Stimulated activated CD4-positive, alpha-beta T cell treated with anti-CD3 and anti-CD28 coated beads, TNF-alpha, amount 100 ng/mL, for 24 hours (primary cell): ENCODE data around the gene NEMP2.

Experiments
- DNase-seq, 3 experiments: peaks; one replicate each; pipeline ENCODE4 v3.0.0-alpha.2; 2020; ENCODE audit warnings: low read depth in 3 of 3

NEMP2 gene

GRCh38 chr2:190554357-190555006, 20.0 kb upstream of the NEMP2 start:
- DNase-seq, result no peak

GRCh38 chr2:190553254-190553653, 18.7 kb upstream of the NEMP2 start:
- no peak for DNase-seq

GRCh38 chr2:190551928-190552327, 17.4 kb upstream of the NEMP2 start:
- DNase-seq, result no peak

- DNase-seq, result no peak
Measured at GRCh38 chr2:190550137-190550536, 15.6 kb upstream of the NEMP2 start.

- no peak for DNase-seq
Measured at GRCh38 chr2:190547886-190548285, 13.4 kb upstream of the NEMP2 start.

GRCh38 chr2:190546734-190547133, 12.2 kb upstream of the NEMP2 start:
- no peak for DNase-seq

GRCh38 chr2:190545555-190546385, 11.2 kb upstream of the NEMP2 start:
- DNase-seq, result no peak

- DNase-seq, result no peak
Measured at GRCh38 chr2:190545093-190545492, 10.6 kb upstream of the NEMP2 start.

GRCh38 chr2:190540048-190540447, 5.5 kb upstream of the NEMP2 start:
- DNase-seq, result no peak

GRCh38 chr2:190538201-190538600, 3.7 kb upstream of the NEMP2 start:
- DNase-seq, result no peak

GRCh38 chr2:190537765-190538164, 3.2 kb upstream of the NEMP2 start:
- DNase-seq, result no peak

- DNase-seq, result no peak
Measured at GRCh38 chr2:190535586-190535985, 1.1 kb upstream of the NEMP2 start.

GRCh38 chr2:190535121-190535439, 558 bp upstream of the NEMP2 start:
- no peak for DNase-seq

- DNase-seq, result peak; percentile 12 to 40 (median 15)
Measured at GRCh38 chr2:190533968-190534309, 583 bp downstream of the NEMP2 start.

GRCh38 chr2:190533175-190533967, 1.2 kb downstream of the NEMP2 start:
- DNase-seq, result no peak

GRCh38 chr2:190532581-190532980, 1.9 kb downstream of the NEMP2 start:
- no peak for DNase-seq

GRCh38 chr2:190530248-190530900, 4.1 kb downstream of the NEMP2 start:
- DNase-seq, result no peak

- DNase-seq, result no peak
Measured at GRCh38 chr2:190529486-190530247, 4.9 kb downstream of the NEMP2 start.

GRCh38 chr2:190528521-190529001, 6.0 kb downstream of the NEMP2 start:
- no peak for DNase-seq

GRCh38 chr2:190527918-190528317, 6.6 kb downstream of the NEMP2 start:
- DNase-seq, result no peak

GRCh38 chr2:190527214-190527613, 7.3 kb downstream of the NEMP2 start:
- DNase-seq, result no peak
